Activated gamma-delta T cell (primary cell): ENCODE data around the gene CA14.
"Not testable (repeated sequence)": the region's sequence is repeated elsewhere in the genome, so short reads cannot be mapped to it uniquely, and the experiment has no call there.

ENCODE experiments used
- DNase-seq: peaks from one replicate; lab custom pipeline; 2025; lab: John Stamatoyannopoulos, UW

CA14 gene

GRCh38 chr1:150235852-150236613, 21.5 kb upstream of the CA14 start, which contains the start of gene ANP32E:
TSS of gene ANP32E (minus strand) at chr1:150236112. CDS start at chr1:150235786, 326 bp downstream.
- peak; percentile 64 for DNase-seq

- DNase-seq: no peak
These were observed 20.9 kb upstream of the CA14 start for GRCh38 chr1:150236614-150237100.

DNA sequence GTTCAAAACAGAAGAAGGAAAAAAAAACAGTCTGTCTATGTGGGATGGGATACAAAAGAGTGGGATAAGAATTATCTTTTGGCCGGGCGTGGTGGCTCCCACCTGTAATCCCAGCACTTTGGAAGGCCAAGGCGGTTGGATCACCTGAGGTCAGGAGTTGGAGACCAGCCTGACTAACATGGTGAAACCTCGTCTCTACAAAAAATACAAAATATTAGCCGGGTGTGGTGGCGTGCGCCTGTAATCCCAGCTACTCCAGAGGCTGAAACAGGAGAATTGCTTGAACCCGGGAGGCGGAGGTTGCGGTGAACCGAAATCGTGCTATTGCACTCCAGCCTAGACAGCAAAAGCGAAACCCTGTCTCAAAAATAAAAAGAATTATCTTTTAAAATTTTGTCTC, 20.4 kb upstream of the CA14 start:
- DNase-seq: not testable (repeated sequence)

DNA sequence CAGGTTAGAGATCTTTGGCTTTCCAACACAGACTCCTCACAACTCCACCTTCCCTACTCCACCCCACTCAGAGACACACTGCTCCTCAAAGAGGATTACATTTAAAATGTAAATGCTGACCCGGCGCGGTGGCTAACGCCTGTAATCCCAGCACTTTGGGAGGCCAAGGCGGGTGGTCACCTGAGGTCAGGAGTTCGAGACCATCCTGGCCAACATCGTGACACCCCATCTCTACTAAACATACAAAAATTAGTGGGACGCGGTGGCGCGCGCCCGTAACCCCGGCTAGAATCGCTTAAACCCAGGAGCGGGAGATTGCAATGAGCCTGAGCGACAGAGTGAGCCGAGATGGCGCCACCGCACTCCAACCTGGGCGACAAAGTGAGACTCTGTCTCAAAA, 19.8 kb upstream of the CA14 start:
- DNase-seq: no peak

- no peak for DNase-seq
These were observed 14.6 kb upstream of the CA14 start for GRCh38 chr1:150243003-150243402.

GRCh38 chr1:150249936-150250335, 7.6 kb upstream of the CA14 start:
- no peak for DNase-seq

DNA sequence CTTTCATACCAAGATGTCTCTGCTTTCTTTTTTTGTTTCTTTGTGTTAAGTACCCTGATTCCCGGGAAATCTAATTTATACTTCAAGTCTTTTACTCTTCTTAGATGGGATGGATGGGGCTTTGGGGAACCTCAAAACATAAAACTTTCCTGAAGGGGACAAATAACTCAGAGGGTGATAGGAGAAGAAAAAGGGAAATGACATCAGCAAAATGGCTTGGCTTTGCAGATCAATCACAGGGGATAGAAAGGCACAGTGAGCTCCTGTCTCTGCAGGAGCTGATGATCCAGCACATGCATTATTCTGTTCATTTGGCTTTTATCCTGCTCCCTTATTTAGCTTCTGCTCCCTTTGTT, 1.4 kb upstream of the CA14 start:
- DNase-seq: no peak

GRCh38 chr1:150256554-150257341, 826 bp upstream of the CA14 start:
- DNase-seq: no peak

- no peak for DNase-seq
These were observed 1.6 kb downstream of the CA14 start for GRCh38 chr1:150259217-150259616.

GRCh38 chr1:150259758-150260669, 2.4 kb downstream of the CA14 start:
- DNase-seq: no peak

- DNase-seq: no peak
These were observed 3.8 kb downstream of the CA14 start for GRCh38 chr1:150261367-150261766.

- no peak for DNase-seq
These were observed 5.1 kb downstream of the CA14 start for GRCh38 chr1:150262388-150263320.

DNA sequence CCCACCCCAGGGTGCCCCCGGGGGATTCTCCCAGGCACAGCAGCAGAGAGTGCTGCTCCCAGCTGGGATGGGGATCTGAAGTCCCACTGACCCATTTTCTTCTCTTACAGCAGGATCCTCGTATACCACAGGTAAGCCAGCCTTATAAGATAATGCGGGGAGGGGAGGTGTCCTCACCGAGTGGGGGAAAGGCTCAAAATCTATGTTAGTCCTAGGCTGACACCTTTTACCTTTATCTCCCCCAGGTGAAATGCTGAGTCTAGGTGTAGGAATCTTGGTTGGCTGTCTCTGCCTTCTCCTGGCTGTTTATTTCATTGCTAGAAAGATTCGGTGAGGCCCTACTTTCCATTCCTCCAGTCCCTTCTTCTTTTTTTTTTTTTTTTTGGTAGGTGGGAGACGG, 6.0 kb downstream of the CA14 start:
- DNase-seq: no peak

DNA sequence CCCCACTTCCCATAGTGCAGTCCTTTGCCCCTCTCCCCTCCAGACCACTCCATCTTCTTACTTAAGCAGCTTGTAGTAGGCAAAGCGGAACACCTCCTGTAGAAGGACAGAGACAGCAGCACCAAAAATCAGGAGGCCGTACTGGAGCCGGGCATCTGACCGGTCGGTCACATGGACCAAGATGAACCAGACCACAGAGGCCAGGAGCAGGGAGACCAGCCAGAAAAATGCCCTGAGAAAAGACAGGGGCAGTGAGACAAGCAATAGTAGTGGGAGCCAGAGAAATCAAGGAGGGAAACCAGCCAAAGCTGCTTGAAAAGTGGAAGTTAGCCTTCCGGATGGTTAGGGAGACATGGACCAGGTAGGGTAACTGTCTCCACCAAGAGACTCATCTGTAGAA, 10.3 kb downstream of the CA14 start:
- no peak for DNase-seq

DNA sequence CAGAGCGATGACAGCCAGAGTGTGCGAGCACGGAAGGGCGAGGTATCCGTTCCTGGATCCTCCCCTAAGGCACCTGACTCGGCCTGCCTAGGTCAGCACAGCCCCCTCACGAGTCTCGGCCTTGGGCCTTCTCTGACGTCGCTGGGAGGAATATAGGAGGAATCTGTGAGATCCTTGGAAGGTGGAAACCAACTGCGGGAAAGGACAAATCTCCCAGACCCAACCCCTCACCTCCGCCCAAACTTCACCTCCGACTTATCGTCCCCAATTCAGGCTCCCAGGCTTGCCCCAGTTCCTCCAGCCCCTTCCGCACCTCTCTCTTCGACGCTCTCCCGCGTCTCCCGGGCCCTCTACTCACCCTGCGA, 10.7 kb downstream of the CA14 start:
- DNase-seq: peak; percentile 15

DNA sequence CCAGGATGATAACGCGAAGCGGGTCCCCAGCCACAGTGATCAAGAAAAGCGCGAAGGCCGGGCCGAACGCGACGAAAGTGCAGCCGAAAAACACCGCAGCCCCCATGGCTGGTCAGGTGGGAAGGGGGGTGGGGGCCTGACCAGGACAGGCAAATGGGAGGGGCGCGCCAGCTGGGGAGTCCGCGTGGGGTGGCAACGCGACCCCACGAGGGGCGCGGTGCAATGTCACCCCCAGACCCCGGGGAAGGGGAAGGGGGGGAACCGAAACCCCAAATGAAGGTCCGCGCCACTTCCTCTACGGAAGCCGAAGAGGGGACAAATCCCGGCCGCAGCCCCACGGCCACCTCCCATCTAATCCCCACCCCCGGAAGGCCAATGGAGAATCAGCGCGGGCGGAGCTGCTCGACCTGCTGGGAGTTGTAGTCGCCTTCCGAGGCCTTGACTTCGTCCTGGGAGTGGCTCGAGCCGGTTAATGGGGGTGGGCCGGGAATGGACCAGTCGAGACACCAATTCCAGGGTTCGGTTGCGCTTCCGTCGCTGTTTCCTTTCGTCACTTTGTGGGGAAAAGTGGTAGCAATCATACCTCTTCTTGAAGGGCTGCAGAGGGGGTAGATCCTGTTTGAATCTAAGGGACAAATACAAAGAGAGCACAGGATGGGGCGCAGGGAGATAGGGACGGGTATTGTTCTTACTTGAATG, 11.3 kb downstream of the CA14 start, which contains the start of gene APH1A:
APH1A (minus strand) TSS at position 312 of the 699 bp plus-strand sequence; CDS start at position 106, 206 bp downstream.
- peak; percentile 73 for DNase-seq

- DNase-seq: no peak
These were observed 11.9 kb downstream of the CA14 start for GRCh38 chr1:150269451-150269850.

GRCh38 chr1:150271291-150271959, 13.9 kb downstream of the CA14 start:
- no peak for DNase-seq

DNA sequence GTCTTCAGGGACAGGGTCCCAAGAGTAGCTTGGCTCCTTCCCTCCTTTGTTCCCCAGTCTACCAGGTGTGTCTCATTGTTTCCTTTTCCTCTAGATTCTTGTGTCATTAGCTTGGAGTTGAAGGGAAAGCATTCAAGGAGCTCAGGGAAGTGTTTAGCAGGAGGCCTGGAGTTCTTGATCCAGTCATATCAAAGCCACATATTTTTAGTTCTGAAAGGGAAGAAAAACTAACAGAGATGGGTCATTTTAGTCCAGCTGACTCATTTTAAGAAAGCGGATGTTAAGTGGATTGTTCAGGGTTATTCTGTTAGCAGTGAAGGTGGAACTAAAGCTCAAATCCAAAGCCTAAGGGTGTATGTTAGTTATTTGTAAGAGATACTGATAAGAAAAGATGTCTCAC, 15.7 kb downstream of the CA14 start:
- DNase-seq: no peak
